Large intestine (tissue), 3 donors: ENCODE data around the gene PLCL1. TPM values are rescaled to one million over a fixed set of nuclear protein-coding genes. Genes with fewer than 3 reads are reported as not detected.

Experiments
- DNase-seq, 2 donors: peaks; one replicate each; pipeline versions ENCODE4 v3.0.0 to v3.0.0-alpha.2; 2013
- H3K27ac ChIP-seq: one replicate; pipeline ENCODE4 v1.5.1; 2013; ENCODE audit warnings: low read length
- H3K27me3 ChIP-seq: 2 replicates; pipeline ENCODE4 v1.6.1; 2013; ENCODE audit warnings: low read length; ENCODE audit not compliant: control insufficient read depth, insufficient read depth
- H3K36me3 ChIP-seq: 2 replicates; pipeline ENCODE4 v1.6.1; 2013; ENCODE audit warnings: low read length; ENCODE audit not compliant: control insufficient read depth, insufficient read depth
- H3K4me1 ChIP-seq: one replicate; pipeline ENCODE4 v1.6.1; 2013; ENCODE audit warnings: low read length; ENCODE audit not compliant: control insufficient read depth, insufficient read depth
- H3K4me3 ChIP-seq: one replicate; pipeline ENCODE4 v1.5.1; 2013; ENCODE audit warnings: low read length
- H3K9me3 ChIP-seq: one replicate; pipeline ENCODE4 v1.6.1; 2013; ENCODE audit warnings: mild to moderate bottlenecking, low read depth, low read length, moderate library complexity; ENCODE audit not compliant: control insufficient read depth
- WGBS: methylation state at CpG from one replicate; pipeline ENCODE4 v1.1.5; 2013; ENCODE audit warnings: low lambda C conversion rate; ENCODE audit not compliant: insufficient coverage; 5-methylcytosine and 5-hydroxymethylcytosine counted together
- polyA plus RNA-seq: library from polyadenylated mRNA; unstranded; fragments of 120-200 nt; gene quantifications from one replicate; pipeline ENCODE4 v1.2.1, GENCODE V29; 2013

PLCL1 gene
- polyA plus RNA-seq, 1 donor, result 3.3 TPM

- H3K36me3 ChIP-seq, result no peaks in the 10 kb centered on the region
- WGBS, result 91% methylated on average over 3 of the region's 5 CpGs
- H3K4me3 ChIP-seq, result no peak overlapping the region
- no peaks in the 10 kb centered on the region for H3K4me1 ChIP-seq
- H3K9me3 ChIP-seq, result no peaks in the 10 kb centered on the region
- peaks cover 4% of the 10 kb centered on the region for H3K27me3 ChIP-seq
- DNase-seq, result no peak
- H3K27ac ChIP-seq, result no peak overlapping the region
Observed at GRCh38 chr2:198129609-198130008, 325.2 kb downstream of the PLCL1 start.

- Histone ChIP-seq H3K27ac (no peak overlapping the region), H3K4me3 (no peak overlapping the region), H3K4me1 (no peaks in the 10 kb centered on the region), H3K27me3 (peaks cover 4% of the 10 kb centered on the region), H3K36me3 (no peaks in the 10 kb centered on the region), H3K9me3 (no peaks in the 10 kb centered on the region)
- no peak for DNase-seq
- WGBS, result 94% methylated on average over 2 of the region's 6 CpGs
Observed at GRCh38 chr2:198134293-198134955, 330.0 kb downstream of the PLCL1 start.

- no peak overlapping the region for H3K27ac ChIP-seq
- 67% methylated on average over 1 of the region's 2 CpGs for WGBS
- no peak overlapping the region for H3K4me3 ChIP-seq
- no peaks in the 10 kb centered on the region for H3K9me3 ChIP-seq
- H3K4me1 ChIP-seq, result no peaks in the 10 kb centered on the region
- peaks cover 4% of the 10 kb centered on the region for H3K27me3 ChIP-seq
- no peaks in the 10 kb centered on the region for H3K36me3 ChIP-seq
- no peak for DNase-seq
Observed at GRCh38 chr2:198135481-198135934, 331.1 kb downstream of the PLCL1 start.

GRCh38 chr2:198136142-198136541 is 331.7 kb downstream of the PLCL1 start:
- 83% methylated on average over 1 of the region's 2 CpGs for WGBS
- H3K9me3 ChIP-seq, result no peaks in the 10 kb centered on the region
- H3K4me3 ChIP-seq, result no peak overlapping the region
- no peaks in the 10 kb centered on the region for H3K4me1 ChIP-seq
- H3K36me3 ChIP-seq, result no peaks in the 10 kb centered on the region
- DNase-seq, result no peak
- no peak overlapping the region for H3K27ac ChIP-seq
- H3K27me3 ChIP-seq, result peaks cover under 1% of the 10 kb centered on the region

- H3K4me1 ChIP-seq, result no peaks in the 10 kb centered on the region
- H3K36me3 ChIP-seq, result no peaks in the 10 kb centered on the region
- no peak overlapping the region for H3K27ac ChIP-seq
- H3K9me3 ChIP-seq, result no peaks in the 10 kb centered on the region
- no CpG with 5 or more reads among the region's 1 CpG for WGBS
- H3K27me3 ChIP-seq, result no peaks in the 10 kb centered on the region
- H3K4me3 ChIP-seq, result no peak overlapping the region
- DNase-seq, result no peak
Observed at GRCh38 chr2:198137733-198138132, 333.3 kb downstream of the PLCL1 start.

GRCh38 chr2:198141726-198142125 is 337.3 kb downstream of the PLCL1 start:
- Histone ChIP-seq H3K9me3 (no peaks in the 10 kb centered on the region), H3K4me3 (no peak overlapping the region), H3K36me3 (no peaks in the 10 kb centered on the region), H3K27me3 (no peaks in the 10 kb centered on the region), H3K27ac (no peak overlapping the region), H3K4me1 (no peaks in the 10 kb centered on the region)
- DNase-seq, result no peak
- WGBS, result no CpG with 5 or more reads among the region's 2 CpGs

GRCh38 chr2:198143156-198143555 is 338.8 kb downstream of the PLCL1 start:
- H3K9me3 ChIP-seq, result no peaks in the 10 kb centered on the region
- H3K4me1 ChIP-seq, result no peaks in the 10 kb centered on the region
- H3K36me3 ChIP-seq, result no peaks in the 10 kb centered on the region
- DNase-seq, result no peak
- H3K27ac ChIP-seq, result no peak overlapping the region
- WGBS, result no CpG with 5 or more reads among the region's 4 CpGs
- H3K4me3 ChIP-seq, result no peak overlapping the region
- no peaks in the 10 kb centered on the region for H3K27me3 ChIP-seq

GRCh38 chr2:198143793-198144192 is 339.4 kb downstream of the PLCL1 start:
- Histone ChIP-seq H3K4me1 (no peaks in the 10 kb centered on the region), H3K4me3 (no peak overlapping the region), H3K36me3 (no peaks in the 10 kb centered on the region), H3K9me3 (no peaks in the 10 kb centered on the region), H3K27me3 (no peaks in the 10 kb centered on the region), H3K27ac (no peak overlapping the region)
- DNase-seq, result no peak
- WGBS, result 100% methylated on average over 1 of the region's 1 CpG

GRCh38 chr2:198144660-198145059 is 340.3 kb downstream of the PLCL1 start:
- Histone ChIP-seq H3K4me1 (no peaks in the 10 kb centered on the region), H3K4me3 (no peak overlapping the region), H3K27ac (no peak overlapping the region), H3K36me3 (no peaks in the 10 kb centered on the region), H3K27me3 (no peaks in the 10 kb centered on the region), H3K9me3 (no peaks in the 10 kb centered on the region)
- DNase-seq, result no peak
- 71% methylated on average over 1 of the region's 3 CpGs for WGBS

GRCh38 chr2:198146346-198146940 is 342.1 kb downstream of the PLCL1 start:
- no peaks in the 10 kb centered on the region for H3K27me3 ChIP-seq
- H3K4me3 ChIP-seq, result no peak overlapping the region
- no peak for DNase-seq
- WGBS, result no CpG with 5 or more reads among the region's 3 CpGs
- no peaks in the 10 kb centered on the region for H3K36me3 ChIP-seq
- no peak overlapping the region for H3K27ac ChIP-seq
- H3K4me1 ChIP-seq, result no peaks in the 10 kb centered on the region
- no peaks in the 10 kb centered on the region for H3K9me3 ChIP-seq

- H3K4me3 ChIP-seq, result no peak overlapping the region
- H3K27ac ChIP-seq, result no peak overlapping the region
- H3K9me3 ChIP-seq, result no peaks in the 10 kb centered on the region
- H3K36me3 ChIP-seq, result no peaks in the 10 kb centered on the region
- no peaks in the 10 kb centered on the region for H3K4me1 ChIP-seq
- no peaks in the 10 kb centered on the region for H3K27me3 ChIP-seq
- DNase-seq, result no peak
Observed at GRCh38 chr2:198157314-198157713, 352.9 kb downstream of the PLCL1 start.
